HepG2 (cell line): ENCODE data around the gene CYSRT1. TPM values are rescaled to one million over a fixed set of nuclear protein-coding genes. Genes with fewer than 3 reads are reported as not detected.
A peak's percentile ranks its signal among the peaks of the same experiment; 100 is the strongest.

ENCODE experiments used
- AHDC1 ChIP-seq: sonication (generic); formaldehyde crosslinking; IDR thresholded peaks from 2 replicates; pipeline ENCODE4 v1.5.1; 2020; ENCODE audit warnings: mild to moderate bottlenecking, missing genetic modification reagents, borderline replicate concordance
- ARID4A ChIP-seq: sonication (generic); formaldehyde crosslinking; IDR thresholded peaks from 2 replicates; pipeline ENCODE4 v1.5.0; 2020; ENCODE audit warnings: mild to moderate bottlenecking, missing genetic modification reagents, borderline replicate concordance
- ATF7-NPFF ChIP-seq: sonication (generic); formaldehyde crosslinking; IDR thresholded peaks from 2 replicates; pipeline ENCODE4 v1.8.1; 2023; ENCODE audit warnings: mild to moderate bottlenecking, low read depth, missing genetic modification reagents, moderate library complexity
- DRAP1 ChIP-seq: IDR thresholded peaks from 2 replicates; pipeline ENCODE4 v1.6.1; 2016; ENCODE audit warnings: missing genetic modification reagents, missing compliant biosample characterization
- ERF ChIP-seq: IDR thresholded peaks from 2 replicates; pipeline ENCODE4 v1.6.1; 2018; ENCODE audit warnings: missing biosample characterization, missing genetic modification reagents
- GATAD2A ChIP-seq: IDR thresholded peaks from 2 replicates; pipeline ENCODE4 v1.6.1; 2016
- HOXA5 ChIP-seq: sonication (generic); formaldehyde crosslinking; IDR thresholded peaks from 2 replicates; pipeline ENCODE4 v1.4.0; 2020; ENCODE audit warnings: missing genetic modification reagents
- MXI1 ChIP-seq: IDR thresholded peaks from 3 replicates; pipeline ENCODE4 v1.6.1; 2012; ENCODE audit warnings: low read depth, low read length, inconsistent platforms, borderline replicate concordance
- NCOR1 ChIP-seq: fragments of 200-600 bp; sonication (generic); IDR thresholded peaks from 2 replicates; pipeline ENCODE4 v1.7.0; 2017; ENCODE audit warnings: antibody characterized with exemption, low read length, borderline replicate concordance
- SALL1 ChIP-seq: sonication (generic); formaldehyde crosslinking; IDR thresholded peaks from 2 replicates; pipeline ENCODE4 v1.8.0; 2022; ENCODE audit warnings: mild to moderate bottlenecking, missing genetic modification reagents
- ZBTB20 ChIP-seq: sonication (generic); formaldehyde crosslinking; IDR thresholded peaks from 2 replicates; pipeline ENCODE4 v1.8.1; 2023; ENCODE audit warnings: missing genetic modification reagents, low read depth, mild to moderate bottlenecking, borderline replicate concordance
- ZNF12 ChIP-seq: sonication (generic); formaldehyde crosslinking; IDR thresholded peaks from 2 replicates; pipeline ENCODE4 v1.5.0; 2020; ENCODE audit warnings: missing genetic modification reagents
- ZNF558 ChIP-seq: sonication (generic); formaldehyde crosslinking; IDR thresholded peaks from 2 replicates; pipeline ENCODE4 v1.9.0; 2022; ENCODE audit warnings: mild to moderate bottlenecking, missing genetic modification reagents, borderline replicate concordance
- ZNF777 ChIP-seq: sonication (generic); formaldehyde crosslinking; IDR thresholded peaks from 2 replicates; pipeline ENCODE4 v1.4.0; 2020; ENCODE audit warnings: missing genetic modification reagents
- ZNF788 ChIP-seq: sonication (generic); formaldehyde crosslinking; IDR thresholded peaks from 2 replicates; pipeline ENCODE4 v1.5.0; 2020; ENCODE audit warnings: mild to moderate bottlenecking, missing genetic modification reagents, borderline replicate concordance
- ZSCAN25 ChIP-seq: sonication (generic); formaldehyde crosslinking; IDR thresholded peaks from 2 replicates; pipeline ENCODE4 v1.8.0; 2022; ENCODE audit warnings: mild to moderate bottlenecking, missing genetic modification reagents
- polyA plus RNA-seq, 8 experiments: library from polyadenylated mRNA; depleted of rRNA in 3 of 8; stranded (reverse) in 7 of 8; unstranded in 1 of 8; fragments of >200 nt; fragmentation: Illumina TruSeq in 4 of 8; extraction: Trizol in 4 of 8; gene quantifications; 2 replicates each; pipeline versions ENCODE4 v1.2.1 to v1.2.3, GENCODE V29; 2011 to 2016; ENCODE audit warnings: low read depth in 4 of 8, missing spikeins in 1 of 8, mixed read lengths in 1 of 8; ENCODE audit not compliant: insufficient read depth in 1 of 8
- total RNA-seq, 5 experiments: library from RNA; depleted of rRNA; stranded (reverse); fragments of >200 nt; fragmentation: Illumina TruSeq; extraction: Trizol; gene quantifications; 2 replicates each; pipeline ENCODE4 v1.2.3, GENCODE V29; 2016; ENCODE audit warnings: low read depth in 1 of 5

Gene CYSRT1
- total and polyA plus RNA-seq, 2 of the 13 experiments (the other 11 are each of a cell fraction or from before 2014, with no cell fraction given), result 1.5 to 2.1 TPM

- TF ChIP-seq DRAP1 (CRISPR knock-in tag) (peak; percentile 91), MXI1 (peak; percentile 63; the same call in 1 of the 3 replicates), ERF (CRISPR knock-in tag) (peak; percentile 59), ZSCAN25 (CRISPR knock-in tag) (peak; percentile 54; the same call in 1 of the 2 replicates), ATF7-NPFF (CRISPR knock-in tag) (peak; percentile 70), ARID4A (CRISPR knock-in tag) (peak; percentile 76; the same call in 1 of the 2 replicates), HOXA5 (CRISPR knock-in tag) (0 out of 2 replicates have a peak, but pooled peaks have one; percentile 54), ZNF558 (CRISPR knock-in tag) (0 out of 2 replicates have a peak, but pooled peaks have one; percentile 17), SALL1 (CRISPR knock-in tag) (no peak; the same call in 1 of the 2 replicates), ZNF788 (peak; percentile 58; the same call in 1 of the 2 replicates), NCOR1 (0 out of 2 replicates have a peak, but pooled peaks have one; percentile 7), AHDC1 (no peak), GATAD2A (CRISPR knock-in tag) (peak; percentile 35; the same call in 1 of the 2 replicates), ZNF777 (no peak; the same call in none of the 2 replicates), ZBTB20 (CRISPR knock-in tag) (peak; percentile 24; the same call in 1 of the 2 replicates), ZNF12 (CRISPR knock-in tag) (no peak)
Observed at GRCh38 chr9:137217276-137218211, 7.4 kb upstream of the CYSRT1 start (continued).
